Endothelial cell of umbilical vein (primary cell): ENCODE data around the gene MRPL50. TPM values are rescaled to one million over a fixed set of nuclear protein-coding genes. Genes with fewer than 3 reads are reported as not detected.

Experiments
- BruUV-seq: library from RNA; stranded (reverse); fragments of 400-500 nt; replicated peaks from 2 replicates; lab custom pipeline; 2021; lab: Mats Ljungman, UMichigan
- CTCF ChIA-PET: fragments of 300-600, 350-600 bp; sonication (Branson Sonifier 250); formaldehyde crosslinking; loops from one replicate; lab custom pipeline; 2021; ENCODE audit warnings: antibody characterized with exemption, inconsistent platforms; lab: Charles Lee
- POLR2A ChIA-PET: fragments of 300-600, 350-600 bp; sonication (Branson Sonifier 250); formaldehyde crosslinking; loops from one replicate; lab custom pipeline; 2021; ENCODE audit warnings: antibody characterized with exemption, inconsistent platforms; lab: Charles Lee
- DNase-seq: peaks from one replicate; pipeline ENCODE4 v3.0.0-alpha.2; 2011; ENCODE audit warnings: low read depth, low spot score
- FAIRE-seq: peaks from 2 replicates; lab custom pipeline; 2011; peaks lifted over from hg19 to GRCh38; lab: Jason Lieb, UNC
- H2AFZ ChIP-seq: 2 replicates; pipeline ENCODE4 v1.6.0; 2012; ENCODE audit warnings: low read depth, low read length, control low read depth, inconsistent platforms
- H3K27ac ChIP-seq: 2 replicates; pipeline ENCODE4 v1.5.1; 2011; ENCODE audit warnings: low read depth, mild to moderate bottlenecking, control low read depth, low read length, moderate library complexity; ENCODE audit not compliant: insufficient read depth
- H3K27me3 ChIP-seq, 2 experiments: 2 replicates each; pipeline versions ENCODE4 v1.6.0 to v1.6.1; 2011; ENCODE audit warnings: low read length in 2 of 2, mixed read lengths in 1 of 2; ENCODE audit not compliant: control insufficient read depth in 2 of 2, insufficient read depth in 2 of 2
- H3K36me3 ChIP-seq, 2 experiments: 2 replicates in 1 of 2; 3 replicates in 1 of 2; pipeline ENCODE4 v1.5.1; 2011; ENCODE audit warnings: low read length in 2 of 2, mild to moderate bottlenecking in 1 of 2, moderate library complexity in 1 of 2; ENCODE audit not compliant: control insufficient read depth in 2 of 2, insufficient read depth in 2 of 2; ENCODE audit errors: extremely low read depth in 1 of 2
- H3K4me1 ChIP-seq: 3 replicates; pipeline ENCODE4 v1.5.1; 2011; ENCODE audit warnings: mild to moderate bottlenecking, low read length; ENCODE audit not compliant: control insufficient read depth, insufficient read depth; ENCODE audit errors: extremely low read depth
- H3K4me2 ChIP-seq: 2 replicates; pipeline ENCODE4 v1.6.1; 2011; ENCODE audit warnings: low read length, control low read depth, mixed read lengths; ENCODE audit not compliant: insufficient read depth
- H3K4me3 ChIP-seq, 3 experiments: fragments of 200-600 bp in 1 of 3; sonication (generic), shearing (Covaris generic) in 1 of 3; replicated peaks in 1 of 3; 2 replicates each; pipeline ENCODE4 v1.5.1; 2011 to 2016; ENCODE audit warnings: control low read depth in 3 of 3, low read length in 3 of 3, mild to moderate bottlenecking in 2 of 3, inconsistent platforms in 1 of 3, low read depth in 1 of 3, moderate library complexity in 1 of 3; ENCODE audit not compliant: insufficient read depth in 1 of 3
- H3K79me2 ChIP-seq: 2 replicates; pipeline ENCODE4 v1.6.0; 2012; ENCODE audit warnings: low read length, inconsistent platforms; ENCODE audit not compliant: control insufficient read depth, insufficient read depth
- H3K9ac ChIP-seq: replicated peaks from 2 replicates; pipeline ENCODE3; 2011; ENCODE audit warnings: low read length, control low read depth; ENCODE audit not compliant: insufficient read depth; ENCODE audit errors: extremely low read depth
- H3K9me1 ChIP-seq: replicated peaks from 3 replicates; pipeline ENCODE4 v1.6.0; 2011; ENCODE audit warnings: mild to moderate bottlenecking, low read length; ENCODE audit not compliant: control insufficient read depth, insufficient read depth; ENCODE audit errors: extremely low read depth
- H3K9me3 ChIP-seq: replicated peaks from 2 replicates; pipeline ENCODE4 v1.5.1; 2012; ENCODE audit warnings: low read length, inconsistent platforms; ENCODE audit not compliant: control insufficient read depth, insufficient read depth
- H4K20me1 ChIP-seq: replicated peaks from 2 replicates; pipeline ENCODE3; 2011; ENCODE audit warnings: mild to moderate bottlenecking, low read length; ENCODE audit not compliant: control insufficient read depth, insufficient read depth; ENCODE audit errors: extremely low read depth
- CTCF ChIP-seq, 2 donors: IDR thresholded peaks; 1 replicate in 1 of 2; 2 replicates in 1 of 2; pipeline ENCODE4 v1.5.1; 2011; ENCODE audit warnings: low read length in 2 of 2, mild to moderate bottlenecking in 2 of 2, moderate library complexity in 2 of 2, control low read depth in 1 of 2, inconsistent platforms in 1 of 2, low read depth in 1 of 2; ENCODE audit not compliant: insufficient read depth in 1 of 2; ENCODE audit errors: extremely low read depth in 1 of 2
- EZH2 ChIP-seq: IDR thresholded peaks from 2 replicates; pipeline ENCODE4 v1.6.1; 2012; ENCODE audit warnings: borderline replicate concordance, low read depth, mild to moderate bottlenecking, moderate library complexity, low read length, inconsistent platforms; ENCODE audit not compliant: severe bottlenecking
- FOS ChIP-seq: IDR thresholded peaks from 2 replicates; pipeline ENCODE4 v1.6.1; 2011; ENCODE audit warnings: mild to moderate bottlenecking, low read length, moderate library complexity, borderline replicate concordance; ENCODE audit not compliant: insufficient read depth
- GATA2 ChIP-seq: IDR thresholded peaks from 2 replicates; pipeline ENCODE4 v1.7.0; 2011; ENCODE audit warnings: low read depth, mild to moderate bottlenecking, moderate library complexity, mixed read lengths, low read length; ENCODE audit not compliant: insufficient read length, insufficient read depth
- JUN ChIP-seq: IDR thresholded peaks from 2 replicates; pipeline ENCODE4 v1.6.1; 2011; ENCODE audit warnings: borderline replicate concordance, low read depth; ENCODE audit not compliant: insufficient read length, insufficient read depth
- MAX ChIP-seq: IDR thresholded peaks from 2 replicates; pipeline ENCODE4 v1.6.1; 2011; ENCODE audit not compliant: insufficient read depth, insufficient read length
- MYC ChIP-seq: IDR thresholded peaks from one replicate; pipeline ENCODE4 v1.6.1; 2011; ENCODE audit warnings: mild to moderate bottlenecking, low read depth, low read length
- POLR2A ChIP-seq: IDR thresholded peaks from 2 replicates; pipeline ENCODE4 v1.6.1; 2012; ENCODE audit warnings: low read depth, mild to moderate bottlenecking, control low read depth, low read length
- POLR2AphosphoS5 ChIP-seq: IDR thresholded peaks from 2 replicates; pipeline ENCODE4 v1.6.1; 2012; ENCODE audit warnings: low read depth, mild to moderate bottlenecking, control low read depth, low read length, moderate library complexity; ENCODE audit not compliant: insufficient read depth
- dilution Hi-C: fragments of 300-500 bp; cut with MboI; formaldehyde crosslinking; loops from one replicate; pipeline ENCODE4 v1.15.0; 2019; ENCODE audit warnings: low sequenced_read_pairs; ENCODE audit not compliant: extremely low pct_ligation_motif_present
- intact Hi-C: fragments of 100-400 bp; cut with micrococcal nuclease; formaldehyde crosslinking; loops from one replicate; pipeline ENCODE4 v1.10.0; 2022
- polyA plus RNA-seq, 4 experiments: library from polyadenylated mRNA; depleted of rRNA in 3 of 4; stranded (reverse) in 3 of 4; unstranded in 1 of 4; fragments of >200 nt; gene quantifications; 2 replicates each; pipeline versions ENCODE4 v1.2.1 to v1.2.3, GENCODE V29; 2011 to 2012; ENCODE audit warnings: missing spikeins in 1 of 4
- total RNA-seq: library from RNA; stranded (reverse); gene quantifications from 2 replicates; pipeline ENCODE4 v1.2.3, GENCODE V29; 2021

MRPL50 gene
- total and polyA plus RNA-seq, 2 donors (not counting 3 experiments of a cell fraction or from before 2014, with no cell fraction given), result 5.7 to 9.7 TPM

- POLR2A ChIA-PET, result no interaction called here
- FAIRE-seq, result no peak
- no TSS peak for BruUV-seq
Measured at GRCh38 chr9:101372327-101373118, 25.9 kb downstream of the MRPL50 start.

GRCh38 chr9:101371813-101372212 is 26.6 kb downstream of the MRPL50 start:
- no peak for TF ChIP-seq MAX
- TF ChIP-seq CTCF (IDR thresholded peaks at IDR 0.05; ENCODE audit: extremely low read depth in 1 of 2, insufficient read depth in 1 of 2, low read depth in 1 of 2, low read length in 2 of 2), result no peak
- no peak for TF ChIP-seq EZH2
- no peak for TF ChIP-seq POLR2A
- TF ChIP-seq POLR2AphosphoS5, result no peak
- TF ChIP-seq FOS, result no peak
- TF ChIP-seq JUN, result no peak
- TF ChIP-seq MYC, result no peak
- no peak for TF ChIP-seq GATA2
- BruUV-seq, result no TSS peak
- POLR2A ChIA-PET, result no interaction called here
- CTCF ChIA-PET, result interaction anchor here (1.2 kb wide), 1 partner anchor 17 kb away, joined by 5 read pairs; no protein-coding TSS in a partner anchor
- intact Hi-C loops, result no loop called here
- peaks cover 0 to 2% of the 10 kb centered on the region in 2 experiments for H3K27me3 ChIP-seq
- no peaks in the 10 kb centered on the region for H4K20me1 ChIP-seq
- H3K36me3 ChIP-seq, result no peaks in the 10 kb centered on the region
- H3K4me3 ChIP-seq, result no peak overlapping the region
- no peak overlapping the region for H2AFZ ChIP-seq
- no peak for FAIRE-seq
- no peaks in the 10 kb centered on the region for H3K4me1 ChIP-seq
- H3K9me1 ChIP-seq, result no peaks in the 10 kb centered on the region
- no peaks in the 10 kb centered on the region for H3K9me3 ChIP-seq
- dilution Hi-C loops, result no loop called here
- H3K9ac ChIP-seq, result no peak overlapping the region
- no peak overlapping the region for H3K4me2 ChIP-seq
- no peaks in the 10 kb centered on the region for H3K79me2 ChIP-seq
- no peak for DNase-seq
- H3K27ac ChIP-seq, result no peak overlapping the region

More at GRCh38 chr9:101372327-101373118, 25.9 kb downstream of the MRPL50 start:
- H4K20me1 ChIP-seq, result no peaks in the 10 kb centered on the region
- H3K79me2 ChIP-seq, result no peaks in the 10 kb centered on the region
- dilution Hi-C loops, result no loop called here
- intact Hi-C loops, result no loop called here
- no peak overlapping the region for H3K9ac ChIP-seq
- H2AFZ ChIP-seq, result no peak overlapping the region
- H3K27ac ChIP-seq, result no peak overlapping the region
- no peaks in the 10 kb centered on the region for H3K9me3 ChIP-seq
- no peak for DNase-seq
- H3K4me2 ChIP-seq, result no peak overlapping the region
- CTCF ChIA-PET, result interaction anchor here (1.2 to 2.2 kb wide), 3 partner anchors 10 to 61 kb away, joined by 5 to 7 read pairs (median 6); no protein-coding TSS in a partner anchor
- H3K4me1 ChIP-seq, result no peaks in the 10 kb centered on the region
- no peaks in the 10 kb centered on the region for H3K9me1 ChIP-seq
- no peak overlapping the region for H3K4me3 ChIP-seq
- no peak for TF ChIP-seq MAX
- TF ChIP-seq EZH2, result no peak
- TF ChIP-seq POLR2AphosphoS5, result no peak
- peaks cover 0 to 2% of the 10 kb centered on the region in 2 experiments for H3K27me3 ChIP-seq
- H3K36me3 ChIP-seq, result no peaks in the 10 kb centered on the region
